ENCODE measurements around the gene ID1.

DNA sequence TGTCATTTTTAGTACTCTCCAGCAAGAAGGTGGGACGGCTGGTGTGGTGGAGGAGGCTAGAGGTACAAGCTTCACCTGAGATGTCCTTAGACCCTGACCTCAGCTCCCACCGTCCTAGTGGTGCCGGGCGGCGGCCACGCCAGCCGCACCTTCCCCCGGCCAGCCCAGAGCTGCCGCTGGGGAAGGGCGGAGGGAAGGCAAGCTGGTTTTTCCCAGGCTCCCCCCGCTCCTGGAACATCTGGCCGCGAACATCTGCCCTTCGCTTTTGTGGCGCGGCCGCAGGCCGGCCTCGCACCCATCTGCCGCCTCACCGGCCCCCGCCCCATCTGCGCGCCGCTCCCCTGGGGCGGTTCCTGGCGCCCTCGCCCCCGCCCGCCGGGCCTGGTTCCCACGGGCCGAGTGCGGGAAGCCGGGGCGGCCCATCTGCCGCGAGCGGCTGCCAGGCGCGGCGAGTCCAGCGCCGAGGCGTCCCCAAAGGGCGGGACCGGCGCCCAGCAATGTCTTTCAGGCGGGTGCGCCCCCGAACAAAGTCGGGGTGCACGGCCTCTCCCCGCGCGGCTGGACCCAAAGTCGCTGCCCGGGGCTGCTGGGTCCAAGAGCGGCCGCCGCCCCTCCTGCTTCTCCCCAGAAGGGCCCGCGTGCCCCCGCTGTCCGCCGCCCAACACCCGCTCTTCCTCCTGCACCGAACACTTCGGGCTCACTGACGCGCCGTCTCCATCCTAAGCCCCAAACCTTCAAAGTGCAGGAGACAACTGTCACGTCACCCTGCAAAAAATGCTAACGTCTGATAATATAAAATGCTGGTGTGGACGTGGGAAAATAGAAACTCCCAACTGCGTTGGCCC, 17.3 kb upstream of the ID1 start:
- TF ChIP-seq POLR2A (IDR thresholded peaks at IDR 0.05) (peak in 1 of 2 donors; percentile 58), CTCF (IDR thresholded peaks at IDR 0.05) (no peak)

Measured in thyroid gland (tissue), 4 donors.